Measurements from ENCODE around the gene DHRSX.
A peak's percentile ranks its signal among the peaks of the same experiment; 100 is the strongest.
"Not testable (repeated sequence)": the region's sequence is repeated elsewhere in the genome, so short reads cannot be mapped to it uniquely, and the experiment has no call there.

DHRSX gene

GRCh38 chrX:2419418-2419817, 81.4 kb downstream of the DHRSX start:
- not testable (repeated sequence) for FAIRE-seq

- no peak for FAIRE-seq
Measured at GRCh38 chrX:2418000-2418399, 82.8 kb downstream of the DHRSX start.

DNA sequence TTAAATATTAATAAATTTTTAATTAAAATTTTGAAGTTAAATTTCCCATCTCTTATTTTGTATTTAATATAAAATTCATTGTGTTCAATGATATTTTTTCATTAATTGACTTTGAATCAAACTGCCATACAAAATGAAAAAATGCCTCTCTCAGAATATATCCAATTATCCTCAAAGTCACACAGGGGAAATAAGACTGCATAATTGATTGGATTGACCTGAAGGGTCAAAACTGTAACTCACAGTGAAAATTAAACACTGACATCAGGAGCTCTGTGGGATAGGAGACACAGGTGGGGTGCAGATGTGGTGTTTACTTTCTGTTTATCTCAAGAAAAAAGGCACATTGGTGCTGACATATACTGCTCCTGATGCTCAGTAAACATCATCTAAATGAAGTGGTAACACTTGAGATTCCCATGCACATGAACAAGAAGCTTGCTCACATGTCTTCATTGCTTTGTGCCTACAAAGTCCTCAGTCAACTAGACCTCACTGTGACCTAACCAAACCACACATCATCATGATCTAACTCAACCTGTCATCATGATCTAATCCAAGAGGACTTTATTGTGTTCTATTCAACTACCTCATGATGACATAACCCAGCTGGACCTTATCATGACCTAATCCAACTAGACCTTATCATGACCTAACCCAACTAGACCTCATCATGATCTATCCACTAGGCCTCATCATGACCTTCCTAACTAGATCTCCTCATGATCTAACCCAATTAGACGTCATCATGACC, 83.7 kb downstream of the DHRSX start:
- FAIRE-seq = peak; percentile 52

DNA sequence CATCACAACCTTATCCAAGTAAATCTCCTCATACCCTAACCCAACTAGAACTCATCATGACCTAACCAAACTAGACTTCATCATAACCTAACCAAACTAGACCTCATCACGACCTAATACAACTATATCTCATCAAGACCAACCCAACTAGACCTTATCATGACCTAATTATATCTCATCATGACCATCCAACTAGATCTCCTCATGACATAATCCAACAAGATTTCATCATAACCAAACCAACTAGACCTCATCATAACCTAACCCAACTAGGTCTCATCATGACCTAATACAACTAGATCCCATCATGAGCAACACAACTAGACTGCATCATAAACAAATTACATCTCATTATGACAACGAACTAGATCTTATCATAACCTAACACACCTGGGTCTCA, 86.4 kb downstream of the DHRSX start:
- no peak for FAIRE-seq

DNA sequence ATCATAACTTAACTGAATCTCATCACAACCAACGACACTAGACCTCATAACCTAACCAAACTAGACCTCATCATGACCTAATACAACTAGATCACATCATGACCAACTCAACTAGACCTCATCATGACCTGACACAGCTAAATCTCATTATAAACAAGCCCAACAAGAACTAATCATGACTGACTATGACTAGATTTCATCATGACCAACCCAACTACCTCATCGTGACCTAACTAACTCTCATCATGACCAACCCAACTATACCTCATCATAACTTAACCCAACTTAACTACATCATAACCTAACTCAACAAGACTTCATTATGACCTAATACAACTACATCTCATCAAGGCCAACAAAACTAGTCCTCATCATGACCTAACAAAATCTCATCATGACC, 86.8 kb downstream of the DHRSX start:
- FAIRE-seq = no peak

GRCh38 chrX:2412131-2412530, 88.6 kb downstream of the DHRSX start:
- no peak for FAIRE-seq

DNA sequence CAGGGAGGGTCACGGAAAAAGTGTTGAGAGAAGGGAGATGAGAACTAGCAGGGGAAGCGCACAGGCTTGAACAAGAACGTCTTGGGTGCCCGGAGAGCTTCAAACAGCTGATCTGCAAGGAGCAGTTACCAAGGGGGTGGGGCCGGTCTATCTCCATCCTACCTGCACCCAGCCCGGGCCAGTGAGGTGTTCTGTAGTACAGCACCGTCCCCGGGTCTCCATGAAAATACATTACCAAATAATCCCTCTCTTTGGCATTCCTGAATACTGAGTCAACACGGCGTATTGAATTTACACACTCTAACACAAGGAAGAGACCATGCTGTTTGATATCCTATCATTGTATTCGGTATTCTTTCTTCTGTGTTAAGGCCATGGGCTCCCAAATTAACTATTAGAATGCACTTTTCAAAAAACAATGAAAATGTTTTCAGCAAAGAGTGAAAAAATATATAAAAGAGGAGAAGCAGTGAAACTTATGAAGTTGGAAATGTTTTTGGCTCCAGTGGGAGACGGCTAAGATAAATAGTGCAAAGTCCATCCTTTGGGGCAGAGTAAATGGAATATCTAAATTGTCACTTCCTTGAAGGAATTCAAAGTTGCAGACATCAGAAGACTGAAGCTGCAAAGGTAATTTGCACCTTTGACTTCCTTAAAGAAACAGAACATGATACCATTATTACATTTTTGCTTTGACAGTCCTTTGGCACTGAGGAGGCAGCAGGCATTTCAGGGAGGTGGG, 90.3 kb downstream of the DHRSX start:
- FAIRE-seq = no peak

- no peak for FAIRE-seq
Measured at GRCh38 chrX:2409796-2410195, 91.0 kb downstream of the DHRSX start.

DNA sequence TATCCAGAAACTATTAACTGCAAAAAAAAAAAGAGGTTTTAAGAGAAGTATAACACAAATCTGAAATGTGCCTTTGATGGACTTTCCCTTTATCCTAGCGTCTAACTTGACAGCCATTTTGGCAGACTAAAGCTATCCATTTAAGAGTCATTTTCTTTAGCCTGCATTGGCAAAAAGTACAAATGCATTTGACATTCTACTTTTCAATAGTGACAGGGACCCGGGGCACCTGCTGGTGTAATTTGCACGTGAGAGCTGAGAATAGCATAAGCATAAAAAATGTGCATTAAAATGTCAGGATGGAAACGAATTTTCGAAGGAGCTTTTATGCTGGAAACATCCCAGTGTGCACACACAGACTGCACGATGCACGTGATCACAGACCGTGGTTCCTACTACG, 91.9 kb downstream of the DHRSX start:
- FAIRE-seq = no peak

DNA sequence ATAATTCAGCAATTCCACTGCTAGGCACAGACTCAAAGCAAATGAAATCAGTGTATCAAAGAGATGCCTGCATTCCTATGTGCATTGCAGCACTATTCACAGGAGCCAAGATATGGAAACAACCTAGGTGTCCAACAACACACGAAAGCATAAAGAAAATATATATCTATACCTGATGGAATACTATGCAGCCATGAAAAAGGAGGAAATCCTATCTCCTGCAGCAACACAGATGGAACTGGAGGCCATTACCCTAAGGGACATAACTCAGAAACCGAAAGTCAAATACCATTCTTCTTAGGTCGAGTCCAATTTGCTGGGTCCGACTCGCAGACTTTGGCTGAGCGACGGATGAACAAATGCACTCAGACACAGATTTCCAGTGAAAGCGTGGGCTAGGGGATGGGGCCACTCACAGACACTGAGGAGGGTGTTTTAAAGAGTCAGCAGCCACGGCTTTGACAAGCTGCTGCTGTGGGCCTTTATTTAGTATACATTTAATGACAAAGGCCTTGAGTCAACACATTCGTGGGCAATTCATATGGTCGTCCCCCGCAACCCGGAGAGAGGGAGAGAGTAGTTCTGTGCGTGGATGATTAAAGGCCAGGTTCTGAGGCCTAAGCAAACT, 93.8 kb downstream of the DHRSX start:
- FAIRE-seq = no peak

GRCh38 chrX:2404776-2405175, 96.0 kb downstream of the DHRSX start:
- no peak for FAIRE-seq

- FAIRE-seq = no peak
Measured at GRCh38 chrX:2402361-2402690, 98.5 kb downstream of the DHRSX start.

DNA sequence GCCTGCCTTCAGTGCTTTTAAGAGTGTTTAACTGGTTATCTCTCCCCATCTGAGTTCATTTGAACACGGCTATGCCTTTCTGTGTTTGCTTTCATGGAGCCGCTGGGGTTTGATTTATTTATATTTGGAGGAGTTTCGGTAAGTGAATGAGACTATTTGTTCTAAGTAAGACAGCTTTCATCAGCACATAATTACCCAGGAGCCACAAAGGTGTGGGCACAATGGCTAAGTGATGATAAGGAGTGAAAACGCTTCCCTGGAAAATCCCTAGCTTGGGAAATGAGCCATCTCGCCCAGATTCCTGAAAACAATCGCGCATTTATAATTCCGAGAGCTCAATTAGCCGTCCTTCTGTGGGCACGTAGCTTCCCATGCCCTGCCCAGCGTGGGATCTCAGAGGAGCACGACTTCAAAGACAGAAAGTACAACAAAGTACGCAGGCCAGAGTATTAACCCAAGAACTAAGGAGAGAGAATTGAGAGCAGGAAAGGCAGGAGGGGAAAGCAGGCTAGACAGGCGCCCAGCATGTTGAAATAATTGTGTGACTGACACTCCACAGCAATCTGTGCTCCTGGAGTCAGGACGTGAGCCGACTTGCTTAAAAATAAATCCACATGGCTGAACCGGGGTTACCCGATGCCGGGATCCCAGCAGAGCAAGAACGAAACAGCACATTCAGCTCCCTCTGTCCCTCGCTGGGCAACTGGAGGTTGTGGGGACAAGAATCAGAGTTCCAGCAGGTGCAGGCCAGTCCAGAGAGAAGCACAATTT, 99.0 kb downstream of the DHRSX start:
- FAIRE-seq = no peak

DNA sequence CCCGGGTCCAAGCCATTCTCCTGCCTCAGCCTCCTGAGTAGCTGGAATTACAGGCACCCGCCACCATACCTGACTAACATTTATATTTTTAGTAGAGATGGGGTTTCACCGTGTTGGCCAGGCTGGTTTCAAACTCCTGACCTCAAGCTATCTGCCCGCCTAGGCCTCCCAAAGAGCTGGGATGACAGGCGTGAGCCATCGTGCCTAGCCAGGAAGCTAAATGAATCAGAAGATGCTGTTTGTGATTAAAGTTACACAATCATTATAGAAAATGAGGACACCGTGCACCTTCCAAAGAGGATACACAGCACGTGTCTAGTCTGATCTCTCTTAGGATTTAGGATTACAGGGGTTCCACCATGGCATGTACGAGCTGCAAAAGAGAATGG, 99.6 kb downstream of the DHRSX start:
- FAIRE-seq = no peak

DNA sequence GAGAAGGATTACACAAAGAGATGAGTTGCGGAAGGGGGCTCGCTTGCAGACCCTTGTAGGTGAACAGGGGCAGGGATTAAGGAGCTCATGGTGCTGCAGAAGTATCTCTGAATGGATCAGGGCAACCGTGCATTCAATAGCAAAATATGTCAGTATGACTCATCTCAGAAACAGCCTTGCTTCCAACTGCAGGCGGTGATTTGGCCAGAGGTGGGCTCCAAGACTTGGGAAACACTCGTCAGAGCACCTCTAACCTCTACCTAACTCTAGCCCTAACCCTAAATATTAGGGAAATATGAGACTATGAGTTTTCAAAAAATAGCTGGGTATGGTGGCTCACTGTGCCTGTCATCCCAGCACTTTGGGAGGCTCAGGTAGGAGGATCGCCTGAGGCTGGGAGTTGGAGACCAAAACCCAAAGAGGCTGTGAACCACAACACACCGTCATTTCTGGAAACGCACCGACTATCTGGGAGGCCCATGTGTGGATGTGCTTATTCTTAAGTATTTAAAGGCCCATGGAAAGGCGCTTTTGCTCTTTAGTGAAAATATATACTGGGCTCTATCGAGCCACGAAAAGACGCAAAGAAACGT, 102.6 kb downstream of the DHRSX start:
- FAIRE-seq = no peak

GRCh38 chrX:2397229-2398063, 103.3 kb downstream of the DHRSX start:
- no peak for FAIRE-seq

- no peak for FAIRE-seq
Measured at GRCh38 chrX:2395261-2395992, 105.3 kb downstream of the DHRSX start.

GRCh38 chrX:2391869-2392606, 108.7 kb downstream of the DHRSX start:
- no peak for FAIRE-seq

DNA sequence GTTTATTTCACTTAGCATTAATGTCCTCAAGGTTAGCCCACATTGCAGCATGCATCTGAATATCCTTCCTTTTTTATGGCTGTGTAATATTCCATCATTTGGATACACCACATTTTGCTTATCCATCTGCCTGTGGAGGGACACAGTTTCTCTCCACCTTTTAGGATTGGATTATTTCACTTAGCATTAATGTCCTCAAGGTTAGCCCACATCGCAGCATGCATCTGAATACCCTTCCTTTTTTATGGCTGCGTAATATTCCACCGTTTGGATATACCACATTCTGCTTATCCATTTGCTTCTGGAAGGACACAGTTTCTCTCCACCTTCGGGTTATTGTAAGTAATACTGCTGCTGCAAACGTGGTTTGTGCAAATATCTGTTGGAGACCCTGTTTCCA, 110.0 kb downstream of the DHRSX start:
- no peak for FAIRE-seq

- FAIRE-seq = not testable (repeated sequence)
Measured at GRCh38 chrX:2389731-2390130, 111.0 kb downstream of the DHRSX start.

GRCh38 chrX:2389324-2389723, 111.5 kb downstream of the DHRSX start:
- no peak for FAIRE-seq

Measured in A204.1 (cell line).